H1 (cell line): Measurements from ENCODE around the gene CILP. TPM values are rescaled to one million over a fixed set of nuclear protein-coding genes. Genes with fewer than 3 reads are reported as not detected.

Source experiments
- CTCF ChIA-PET: fragments of 300-600 bp; sonication (Branson Sonifier 250); formaldehyde crosslinking; loops from one replicate; lab custom pipeline; 2021; ENCODE audit not compliant: partially characterized antibody; lab: Charles Lee
- POLR2A ChIA-PET: fragments of 300-600 bp; sonication (Branson Sonifier 250); formaldehyde crosslinking; loops from one replicate; lab custom pipeline; 2021; ENCODE audit warnings: inconsistent platforms; ENCODE audit not compliant: partially characterized antibody; lab: Charles Lee
- DNase-seq, 2 experiments: peaks; one replicate each; pipeline versions ENCODE4 v3.0.0 to v3.0.0-alpha.2; 2010 to 2022; ENCODE audit warnings: low spot score in 2 of 2, low read depth in 1 of 2, mixed read lengths in 1 of 2
- FAIRE-seq: peaks from 2 replicates; lab custom pipeline; 2011; peaks lifted over from hg19 to GRCh38; lab: Jason Lieb, UNC
- H2AFZ ChIP-seq: 2 replicates; pipeline ENCODE4 v1.8.1; 2012; ENCODE audit warnings: low read length, inconsistent platforms
- H2AK5ac ChIP-seq: 2 replicates; pipeline ENCODE4 v1.6.1; 2013; ENCODE audit warnings: low read depth, low read length
- H2BK120ac ChIP-seq: replicated peaks from 2 replicates; pipeline ENCODE3; 2013; ENCODE audit warnings: low read depth, low read length, inconsistent platforms
- H2BK12ac ChIP-seq: 2 replicates; pipeline ENCODE4 v1.6.1; 2013; ENCODE audit warnings: low read depth, low read length
- H2BK15ac ChIP-seq: 2 replicates; pipeline ENCODE4 v1.6.1; 2013; ENCODE audit warnings: low read length
- H2BK20ac ChIP-seq: 2 replicates; pipeline ENCODE4 v1.6.1; 2013; ENCODE audit warnings: low read length
- H2BK5ac ChIP-seq: 2 replicates; pipeline ENCODE4 v1.6.1; 2013; ENCODE audit warnings: low read depth, low read length
- H3K14ac ChIP-seq: 2 replicates; pipeline ENCODE4 v1.6.1; 2013; ENCODE audit warnings: inconsistent platforms; ENCODE audit not compliant: insufficient read length
- H3K18ac ChIP-seq: 2 replicates; pipeline ENCODE4 v1.6.1; 2013; ENCODE audit warnings: low read length; ENCODE audit errors: extremely low read depth
- H3K23ac ChIP-seq: 2 replicates; pipeline ENCODE4 v1.6.1; 2013; ENCODE audit warnings: inconsistent platforms; ENCODE audit not compliant: insufficient read length
- H3K23me2 ChIP-seq: 2 replicates; pipeline ENCODE4 v1.6.1; 2013; ENCODE audit warnings: low read depth, low read length
- H3K27ac ChIP-seq: 2 replicates; pipeline ENCODE4 v1.6.1; 2011; ENCODE audit warnings: low read depth, low read length, inconsistent platforms
- H3K27me3 ChIP-seq, 4 experiments: replicated peaks in 1 of 4; 1 replicate in 1 of 4; 2 replicates in 3 of 4; pipeline versions ENCODE4 v1.6.1 to v1.8.1; 2011 to 2013; ENCODE audit warnings: low read length in 3 of 4, mild to moderate bottlenecking in 3 of 4, inconsistent platforms in 2 of 4, mixed read lengths in 2 of 4, moderate library complexity in 1 of 4; ENCODE audit not compliant: control insufficient read depth in 3 of 4, insufficient read depth in 3 of 4; ENCODE audit errors: extremely low read depth in 1 of 4
- H3K36me3 ChIP-seq, 4 experiments: 2 replicates each; pipeline versions ENCODE4 v1.6.1 to v1.8.1; 2011 to 2013; ENCODE audit warnings: mild to moderate bottlenecking in 4 of 4, low read length in 3 of 4, moderate library complexity in 2 of 4, control low read depth in 1 of 4, inconsistent platforms in 1 of 4; ENCODE audit not compliant: insufficient read depth in 4 of 4, control insufficient read depth in 2 of 4
- H3K4ac ChIP-seq: replicated peaks from 2 replicates; pipeline ENCODE3; 2013; ENCODE audit warnings: low read length, low read depth, mixed read lengths, inconsistent platforms; ENCODE audit not compliant: insufficient read length
- H3K4me1 ChIP-seq, 4 experiments: replicated peaks in 1 of 4; 1 replicate in 1 of 4; 2 replicates in 3 of 4; pipeline versions ENCODE4 v1.6.1 to v1.8.1; 2011 to 2013; ENCODE audit warnings: low read length in 3 of 4, inconsistent platforms in 2 of 4, mixed read lengths in 1 of 4; ENCODE audit not compliant: insufficient read depth in 4 of 4, control insufficient read depth in 3 of 4
- H3K4me2 ChIP-seq, 2 experiments: 2 replicates each; pipeline versions ENCODE4 v1.6.1 to v1.8.1; 2011 to 2013; ENCODE audit warnings: low read depth in 2 of 2, low read length in 2 of 2, control low read depth in 1 of 2, inconsistent platforms in 1 of 2, mild to moderate bottlenecking in 1 of 2; ENCODE audit not compliant: insufficient read depth in 1 of 2
- H3K4me3 ChIP-seq, 4 experiments: fragments of 200-600, 300-600 bp in 1 of 4; sonication (generic), shearing (Covaris generic), sonication (Bioruptor Twin) in 1 of 4; 2 replicates each; pipeline versions ENCODE4 v1.5.1 to v1.8.1; 2011 to 2016; ENCODE audit warnings: low read length in 4 of 4, low read depth in 3 of 4, control low read depth in 2 of 4, inconsistent platforms in 2 of 4, mild to moderate bottlenecking in 2 of 4, mixed read lengths in 1 of 4, moderate library complexity in 1 of 4; ENCODE audit not compliant: insufficient read depth in 2 of 4; ENCODE audit errors: extremely low read depth in 1 of 4
- H3K56ac ChIP-seq: replicated peaks from 2 replicates; pipeline ENCODE3; 2013; ENCODE audit warnings: low read depth, mild to moderate bottlenecking, mixed read lengths, low read length, inconsistent platforms; ENCODE audit not compliant: insufficient read length
- H3K79me1 ChIP-seq: 2 replicates; pipeline ENCODE4 v1.6.1; 2013; ENCODE audit warnings: low read depth, low read length, control low read depth
- H3K79me2 ChIP-seq, 2 experiments: 2 replicates each; pipeline versions ENCODE4 v1.6.1 to v1.8.1; 2012 to 2013; ENCODE audit warnings: low read length in 2 of 2, mild to moderate bottlenecking in 2 of 2, inconsistent platforms in 1 of 2; ENCODE audit not compliant: insufficient read depth in 2 of 2, control insufficient read depth in 1 of 2
- H3K9ac ChIP-seq, 4 experiments: replicated peaks in 1 of 4; 1 replicate in 1 of 4; 2 replicates in 3 of 4; pipeline versions ENCODE4 v1.6.1 to v1.8.1; 2011 to 2013; ENCODE audit warnings: low read depth in 3 of 4, low read length in 3 of 4, control low read depth in 2 of 4, mild to moderate bottlenecking in 2 of 4, moderate library complexity in 2 of 4, inconsistent platforms in 1 of 4; ENCODE audit errors: extremely low read depth in 1 of 4
- H3K9me3 ChIP-seq, 2 experiments: 2 replicates each; pipeline versions ENCODE4 v1.6.1 to v1.8.1; 2012 to 2013; ENCODE audit warnings: mild to moderate bottlenecking in 2 of 2, moderate library complexity in 2 of 2, control low read depth in 1 of 2, inconsistent platforms in 1 of 2, low read depth in 1 of 2, low read length in 1 of 2, mixed read lengths in 1 of 2; ENCODE audit not compliant: insufficient read depth in 2 of 2
- H4K20me1 ChIP-seq, 2 experiments: replicated peaks in 1 of 2; 2 replicates each; pipeline versions ENCODE3 to v1.8.1; 2011 to 2013; ENCODE audit warnings: inconsistent platforms in 2 of 2, low read length in 2 of 2, mild to moderate bottlenecking in 1 of 2; ENCODE audit not compliant: insufficient read depth in 2 of 2, control insufficient read depth in 1 of 2
- H4K5ac ChIP-seq: 2 replicates; pipeline ENCODE4 v1.6.1; 2013; ENCODE audit warnings: low read length, low read depth, mixed read lengths, inconsistent platforms; ENCODE audit not compliant: insufficient read length
- H4K8ac ChIP-seq: 2 replicates; pipeline ENCODE4 v1.8.0; 2013; ENCODE audit warnings: mild to moderate bottlenecking, moderate library complexity, low read length, inconsistent platforms; ENCODE audit not compliant: insufficient read depth; ENCODE audit errors: extremely low read depth
- H4K91ac ChIP-seq: replicated peaks from 2 replicates; pipeline ENCODE3; 2013; ENCODE audit warnings: low read length, mixed read lengths, inconsistent platforms; ENCODE audit not compliant: insufficient read length
- BACH1 ChIP-seq: IDR thresholded peaks from 2 replicates; pipeline ENCODE4 v1.6.1; 2012; ENCODE audit warnings: low read length, improper control_type of control experiment
- WGBS, 2 experiments: shearing (Covaris generic) in 1 of 2; methylation state at CpG; one replicate each; pipeline versions ENCODE4 v1.1.6 to v1.1.7; 2013 to 2015; ENCODE audit warnings: low lambda C conversion rate in 2 of 2, mixed read lengths in 2 of 2, inconsistent platforms in 1 of 2, low coverage in 1 of 2, missing lambda C conversion rate in 1 of 2; ENCODE audit not compliant: insufficient replicate concordance in 2 of 2, insufficient coverage in 1 of 2, insufficient read length in 1 of 2; ENCODE audit errors: extremely low coverage in 1 of 2, missing lambda C conversion rate in 1 of 2; 5-methylcytosine and 5-hydroxymethylcytosine counted together
- polyA plus RNA-seq, 7 experiments: library from polyadenylated mRNA; depleted of rRNA in 3 of 7; stranded (reverse) in 5 of 7; unstranded in 2 of 7; fragments of >200 nt in 5 of 7; fragments of 200-250 nt in 2 of 7; gene quantifications; 1 replicate in 5 of 7; 2 replicates in 1 of 7; 4 replicates in 1 of 7; pipeline versions ENCODE4 v1.2.1 to v1.2.3, GENCODE V29; 2011 to 2013; ENCODE audit warnings: missing spikeins in 2 of 7, mixed read lengths in 2 of 7
- total RNA-seq: library from RNA; stranded (reverse); fragmentation: NEBNext Ultra II Directional; extraction: Animal tissue kit (Norgen Biotek cat#: 25700); gene quantifications from 2 replicates; pipeline ENCODE4 v1.2.1, GENCODE V29; 2021

CILP gene
- total and polyA plus RNA-seq, 2 of the 8 experiments (the other 6 are each of a cell fraction or from before 2014, with no cell fraction given): 0.02 TPM; not detected in 1

- Histone ChIP-seq H4K8ac (no peak overlapping the region), H3K23ac (no peak overlapping the region), H3K27me3 (no peaks in the 10 kb centered on the region; a peak in 1 of 7 replicates), H3K18ac (no peak overlapping the region), H3K27ac (no peak overlapping the region), H3K56ac (no peak overlapping the region), H2BK20ac (no peak overlapping the region), H3K9me3 (no peaks in the 10 kb centered on the region), H3K4me3 (no peak overlapping the region), H3K4me2 (no peak overlapping the region), H3K79me2 (no peaks in the 10 kb centered on the region), H2BK15ac (no peak overlapping the region), H2BK120ac (no peak overlapping the region), H3K23me2 (no peaks in the 10 kb centered on the region), H3K9ac (no peak overlapping the region), H2AK5ac (no peak overlapping the region), H2BK12ac (no peak overlapping the region), H3K4me1 (peaks cover 0 to 4% (median 0%) of the 10 kb centered on the region in 4 experiments; a peak in 3 of 7 replicates), H4K91ac (no peak overlapping the region), H3K36me3 (no peaks in the 10 kb centered on the region), H2AFZ (no peak overlapping the region), H4K5ac (no peak overlapping the region), H3K4ac (no peak overlapping the region), H3K14ac (no peak overlapping the region), H2BK5ac (no peak overlapping the region), H3K79me1 (no peaks in the 10 kb centered on the region), H4K20me1 (peaks cover 0 to 2% of the 10 kb centered on the region in 2 experiments)
- ChIA-PET POLR2A (interaction anchor here (0.6 to 2.0 kb wide), 7 partner anchors 14 to 96 kb away, joined by 3 to 6 read pairs (median 3); partner anchors contain the start of genes CLPX and RNU5B-1), CTCF (interaction anchor here (0.6 to 7.0 kb wide), 13 partner anchors 9 to 177 kb away, joined by 3 to 87 read pairs (median 6); no protein-coding TSS in a partner anchor)
- DNase-seq (no peak), FAIRE-seq (no peak)
- 88% methylated on average over 2 of the region's 2 CpGs; no CpG with 5 or more reads in 1 of the 2 experiments for WGBS, 2 experiments
- TF ChIP-seq BACH1: no peak
Observed at GRCh38 chr15:65208647-65209046, 2.6 kb downstream of the CILP start.
